ENCODE results near the gene PKD2L2. TPM values are rescaled to one million over a fixed set of nuclear protein-coding genes. Genes with fewer than 3 reads are reported as not detected.
"Not testable (repeated sequence)": the region's sequence is repeated elsewhere in the genome, so short reads cannot be mapped to it uniquely, and the experiment has no call there.

PKD2L2 gene
- total RNA-seq, 1 donor from 2014 or later: 0.55 TPM

- intact Hi-C loops (cut with micrococcal nuclease): no loop called here
- no peak for DNase-seq
- ATAC-seq: no peak
These were observed 49.5 kb downstream of the PKD2L2 start for GRCh38 chr5:137938751-137939143.

GRCh38 chr5:137939331-137939730 is 50.1 kb downstream of the PKD2L2 start:
- DNase-seq (no peak), ATAC-seq (no peak)
- intact Hi-C loops (cut with micrococcal nuclease): no loop called here

GRCh38 chr5:137944280-137944679 is 55.0 kb downstream of the PKD2L2 start:
- ATAC-seq; intact Hi-C loops (cut with micrococcal nuclease); DNase-seq: not testable (repeated sequence)

- intact Hi-C loops (cut with micrococcal nuclease): no loop called here
- no peak for ATAC-seq
These were observed 56.6 kb downstream of the PKD2L2 start for GRCh38 chr5:137945825-137946224.

GRCh38 chr5:137954131-137954879 is 65.0 kb downstream of the PKD2L2 start:
- intact Hi-C loops (cut with micrococcal nuclease): no loop called here
- peak; percentile 91 for ATAC-seq
- no peak for DNase-seq

More at GRCh38 chr5:137945825-137946224, 56.6 kb downstream of the PKD2L2 start:
- no peak for DNase-seq

- intact Hi-C loops (cut with micrococcal nuclease): no loop called here
- no peak for DNase-seq
- ATAC-seq: no peak
These were observed 68.7 kb downstream of the PKD2L2 start for GRCh38 chr5:137957948-137958347.

- ATAC-seq (peak; percentile 49), DNase-seq (no peak)
- intact Hi-C loops (cut with micrococcal nuclease): no loop called here
These were observed 70.2 kb downstream of the PKD2L2 start for GRCh38 chr5:137959488-137959887.

GRCh38 chr5:137960141-137960540 is 70.9 kb downstream of the PKD2L2 start:
- ATAC-seq: no peak
- intact Hi-C loops (cut with micrococcal nuclease): no loop called here
- no peak for DNase-seq

GRCh38 chr5:137960819-137961218 is 71.6 kb downstream of the PKD2L2 start:
- ATAC-seq: no peak
- no peak for DNase-seq
- intact Hi-C loops (cut with micrococcal nuclease): no loop called here

GRCh38 chr5:137970384-137970783 is 81.1 kb downstream of the PKD2L2 start:
- intact Hi-C loops (cut with micrococcal nuclease); ATAC-seq; DNase-seq: not testable (repeated sequence)

- intact Hi-C loops (cut with micrococcal nuclease): no loop called here
- DNase-seq (no peak), ATAC-seq (no peak)
These were observed 86.0 kb downstream of the PKD2L2 start for GRCh38 chr5:137975208-137975607.

- DNase-seq: no peak
- intact Hi-C loops (cut with micrococcal nuclease): no loop called here
- ATAC-seq: no peak
These were observed 100.2 kb downstream of the PKD2L2 start for GRCh38 chr5:137989419-137989818.

Other genes starting within 250 kb of the PKD2L2 start
- gene KLHL3, start 153.4 kb upstream of the PKD2L2 start, total RNA-seq: 24.5 TPM
- 13.7 TPM for gene HNRNPA0, start 135.1 kb upstream of the PKD2L2 start, total RNA-seq
- 8.7 TPM for gene MYOT, start 21.6 kb upstream of the PKD2L2 start, total RNA-seq
- gene FAM13B, start 143.6 kb downstream of the PKD2L2 start, total RNA-seq: 20.4 TPM
- not detected for gene WNT8A, start 194.6 kb downstream of the PKD2L2 start, total RNA-seq
- gene NME5, start 250.0 kb downstream of the PKD2L2 start, total RNA-seq: 2.1 TPM

Data from left ventricle myocardium superior (tissue), 1 donor.